ENCODE measurements around the gene LRMDA.
"Not testable (repeated sequence)": the region's sequence is repeated elsewhere in the genome, so short reads cannot be mapped to it uniquely, and the experiment has no call there.

Gene LRMDA

GRCh38 chr10:75509706-75510105, 78.3 kb downstream of the LRMDA start:
- H3K4me3 ChIP-seq, result no peak overlapping the region
- H3K4me1 ChIP-seq, result no peaks in the 10 kb centered on the region
- H3K27me3 ChIP-seq (ENCODE audit: low read depth), result no peaks in the 10 kb centered on the region
- no peaks in the 10 kb centered on the region for H3K9me3 ChIP-seq
- no peak for DNase-seq (ENCODE audit: low spot score in 2 of 2)
- H3K36me3 ChIP-seq (replicated peaks), result no peaks in the 10 kb centered on the region
- in situ Hi-C loops (cut with MboI; ENCODE audit: low sequenced_read_pairs), result no loop called here

GRCh38 chr10:75511011-75511410, 79.6 kb downstream of the LRMDA start:
- no peaks in the 10 kb centered on the region for H3K4me1 ChIP-seq

GRCh38 chr10:75512203-75512933, 80.9 kb downstream of the LRMDA start:
- Histone ChIP-seq H3K36me3 (replicated peaks) (no peaks in the 10 kb centered on the region), H3K4me1 (no peaks in the 10 kb centered on the region), H3K4me3 (no peak overlapping the region), H3K9me3 (no peaks in the 10 kb centered on the region), H3K27me3 (ENCODE audit: low read depth) (no peaks in the 10 kb centered on the region)
- in situ Hi-C loops (cut with MboI; ENCODE audit: low sequenced_read_pairs), result no loop called here
- DNase-seq (ENCODE audit: low spot score in 2 of 2), result no peak

More at GRCh38 chr10:75511011-75511410, 79.6 kb downstream of the LRMDA start:
- in situ Hi-C loops (cut with MboI; ENCODE audit: low sequenced_read_pairs), result no loop called here
- DNase-seq (ENCODE audit: low spot score in 2 of 2), result no peak
- Histone ChIP-seq H3K9me3 (no peaks in the 10 kb centered on the region), H3K36me3 (replicated peaks) (no peaks in the 10 kb centered on the region), H3K4me3 (no peak overlapping the region), H3K27me3 (ENCODE audit: low read depth) (no peaks in the 10 kb centered on the region)

GRCh38 chr10:75513292-75513885, 82.0 kb downstream of the LRMDA start:
- Histone ChIP-seq H3K27me3 (ENCODE audit: low read depth) (no peaks in the 10 kb centered on the region), H3K4me1 (no peaks in the 10 kb centered on the region), H3K4me3 (no peak overlapping the region), H3K36me3 (replicated peaks) (no peaks in the 10 kb centered on the region), H3K9me3 (no peaks in the 10 kb centered on the region)
- in situ Hi-C loops (cut with MboI; ENCODE audit: low sequenced_read_pairs), result no loop called here
- DNase-seq (ENCODE audit: low spot score in 2 of 2), result no peak

GRCh38 chr10:75514830-75515229, 83.4 kb downstream of the LRMDA start:
- Histone ChIP-seq H3K36me3 (replicated peaks) (no peaks in the 10 kb centered on the region), H3K27me3 (ENCODE audit: low read depth) (peaks cover 2% of the 10 kb centered on the region; the same call in 1 of the 2 replicates), H3K9me3 (no peaks in the 10 kb centered on the region), H3K4me1 (no peaks in the 10 kb centered on the region), H3K4me3 (no peak overlapping the region)
- in situ Hi-C loops (cut with MboI; ENCODE audit: low sequenced_read_pairs), result no loop called here
- no peak for DNase-seq (ENCODE audit: low spot score in 2 of 2)

- in situ Hi-C loops (cut with MboI; ENCODE audit: low sequenced_read_pairs); H3K4me3 ChIP-seq; H3K36me3 ChIP-seq (replicated peaks); H3K9me3 ChIP-seq; H3K27me3 ChIP-seq (ENCODE audit: low read depth); H3K4me1 ChIP-seq; DNase-seq (ENCODE audit: low spot score in 2 of 2): not testable (repeated sequence)
These were observed 84.7 kb downstream of the LRMDA start for GRCh38 chr10:75516154-75516553.

GRCh38 chr10:75519213-75519612, 87.8 kb downstream of the LRMDA start:
- DNase-seq (ENCODE audit: low spot score in 2 of 2); H3K36me3 ChIP-seq (replicated peaks); in situ Hi-C loops (cut with MboI; ENCODE audit: low sequenced_read_pairs); H3K4me3 ChIP-seq; H3K4me1 ChIP-seq; H3K9me3 ChIP-seq; H3K27me3 ChIP-seq (ENCODE audit: low read depth): not testable (repeated sequence)

- H3K4me1 ChIP-seq; H3K36me3 ChIP-seq (replicated peaks); H3K4me3 ChIP-seq; H3K27me3 ChIP-seq (ENCODE audit: low read depth); in situ Hi-C loops (cut with MboI; ENCODE audit: low sequenced_read_pairs); H3K9me3 ChIP-seq; DNase-seq (ENCODE audit: low spot score in 2 of 2): not testable (repeated sequence)
These were observed 89.9 kb downstream of the LRMDA start for GRCh38 chr10:75521194-75521829.

- H3K4me1 ChIP-seq, result no peaks in the 10 kb centered on the region
- DNase-seq (ENCODE audit: low spot score in 2 of 2), result no peak
- H3K36me3 ChIP-seq (replicated peaks), result no peaks in the 10 kb centered on the region
- no peaks in the 10 kb centered on the region; the same call in 1 of the 2 replicates for H3K27me3 ChIP-seq (ENCODE audit: low read depth)
- no peak overlapping the region for H3K4me3 ChIP-seq
- in situ Hi-C loops (cut with MboI; ENCODE audit: low sequenced_read_pairs), result no loop called here
- no peaks in the 10 kb centered on the region for H3K9me3 ChIP-seq
These were observed 93.6 kb downstream of the LRMDA start for GRCh38 chr10:75525067-75525466.

GRCh38 chr10:75525646-75526045, 94.2 kb downstream of the LRMDA start:
- Histone ChIP-seq H3K27me3 (ENCODE audit: low read depth) (no peaks in the 10 kb centered on the region; the same call in 1 of the 2 replicates), H3K9me3 (no peaks in the 10 kb centered on the region), H3K4me3 (no peak overlapping the region), H3K36me3 (replicated peaks) (no peaks in the 10 kb centered on the region), H3K4me1 (no peaks in the 10 kb centered on the region)
- in situ Hi-C loops (cut with MboI; ENCODE audit: low sequenced_read_pairs), result no loop called here
- no peak for DNase-seq (ENCODE audit: low spot score in 2 of 2)

GRCh38 chr10:75527542-75527941, 96.1 kb downstream of the LRMDA start:
- Histone ChIP-seq H3K36me3 (replicated peaks) (no peaks in the 10 kb centered on the region), H3K4me1 (no peaks in the 10 kb centered on the region), H3K9me3 (no peaks in the 10 kb centered on the region), H3K27me3 (ENCODE audit: low read depth) (no peaks in the 10 kb centered on the region), H3K4me3 (no peak overlapping the region)
- in situ Hi-C loops (cut with MboI; ENCODE audit: low sequenced_read_pairs), result no loop called here
- DNase-seq (ENCODE audit: low spot score in 2 of 2), result no peak

GRCh38 chr10:75528392-75528791, 97.0 kb downstream of the LRMDA start:
- Histone ChIP-seq H3K9me3 (no peaks in the 10 kb centered on the region), H3K4me3 (no peak overlapping the region), H3K4me1 (no peaks in the 10 kb centered on the region), H3K36me3 (replicated peaks) (no peaks in the 10 kb centered on the region), H3K27me3 (ENCODE audit: low read depth) (no peaks in the 10 kb centered on the region)
- no peak for DNase-seq (ENCODE audit: low spot score in 2 of 2)
- in situ Hi-C loops (cut with MboI; ENCODE audit: low sequenced_read_pairs), result no loop called here

GRCh38 chr10:75530299-75530698, 98.9 kb downstream of the LRMDA start:
- in situ Hi-C loops (cut with MboI; ENCODE audit: low sequenced_read_pairs), result no loop called here

GRCh38 chr10:75531571-75532031, 100.2 kb downstream of the LRMDA start:
- in situ Hi-C loops (cut with MboI; ENCODE audit: low sequenced_read_pairs), result no loop called here
- H3K36me3 ChIP-seq (replicated peaks), result no peaks in the 10 kb centered on the region
- 0 out of 2 replicates have a peak, but pooled peaks cover 2% of the 10 kb centered on the region for H3K27me3 ChIP-seq (ENCODE audit: low read depth)
- H3K9me3 ChIP-seq, result no peaks in the 10 kb centered on the region
- no peaks in the 10 kb centered on the region for H3K4me1 ChIP-seq
- no peak overlapping the region for H3K4me3 ChIP-seq
- no peak for DNase-seq (ENCODE audit: low spot score in 2 of 2)

More at GRCh38 chr10:75530299-75530698, 98.9 kb downstream of the LRMDA start:
- no peaks in the 10 kb centered on the region for H3K9me3 ChIP-seq
- H3K4me3 ChIP-seq, result no peak overlapping the region
- H3K27me3 ChIP-seq (ENCODE audit: low read depth), result 0 out of 2 replicates have a peak, but pooled peaks cover 2% of the 10 kb centered on the region
- H3K36me3 ChIP-seq (replicated peaks), result no peaks in the 10 kb centered on the region
- no peaks in the 10 kb centered on the region for H3K4me1 ChIP-seq
- DNase-seq (ENCODE audit: low spot score in 2 of 2), result no peak

All from HAP-1 (cell line).